ENCODE results near the gene PHF21A. TPM values are rescaled to one million over a fixed set of nuclear protein-coding genes. Genes with fewer than 3 reads are reported as not detected.

The PHF21A gene
- total RNA-seq, 2 donors from 2014 or later = 27.6 to 35.5 TPM

DNA sequence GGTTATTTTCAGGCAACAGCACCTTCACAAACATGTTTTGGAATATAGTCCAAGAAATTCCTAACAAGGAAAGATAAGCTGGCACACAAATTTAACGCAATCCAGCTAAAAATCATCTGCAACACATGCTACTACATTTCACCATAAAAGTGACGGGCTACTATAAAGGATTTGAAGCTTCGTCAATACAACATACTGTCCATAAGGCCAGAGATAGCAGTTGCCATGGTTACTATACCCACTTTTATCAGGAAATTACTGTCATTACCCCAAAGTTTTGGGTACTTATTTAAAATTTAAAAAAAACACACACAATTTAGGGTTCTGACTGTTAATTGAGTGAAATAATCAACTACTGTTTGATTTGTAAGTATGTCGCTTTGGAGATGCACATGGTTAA, 6.9 kb downstream of the PHF21A start:
- DNase-seq (ENCODE audit: low spot score) = no peak
- H3K27ac ChIP-seq = no peak overlapping the region
- no peaks in the 10 kb centered on the region for H3K9me3 ChIP-seq
- H3K4me1 ChIP-seq = peaks cover 0 to 70% of the 10 kb centered on the region in 2 donors
- no peaks in the 10 kb centered on the region for H3K27me3 ChIP-seq
- H3K36me3 ChIP-seq = no peaks in the 10 kb centered on the region
- no peak overlapping the region for H3K4me3 ChIP-seq
- TF ChIP-seq, protein P1, sequence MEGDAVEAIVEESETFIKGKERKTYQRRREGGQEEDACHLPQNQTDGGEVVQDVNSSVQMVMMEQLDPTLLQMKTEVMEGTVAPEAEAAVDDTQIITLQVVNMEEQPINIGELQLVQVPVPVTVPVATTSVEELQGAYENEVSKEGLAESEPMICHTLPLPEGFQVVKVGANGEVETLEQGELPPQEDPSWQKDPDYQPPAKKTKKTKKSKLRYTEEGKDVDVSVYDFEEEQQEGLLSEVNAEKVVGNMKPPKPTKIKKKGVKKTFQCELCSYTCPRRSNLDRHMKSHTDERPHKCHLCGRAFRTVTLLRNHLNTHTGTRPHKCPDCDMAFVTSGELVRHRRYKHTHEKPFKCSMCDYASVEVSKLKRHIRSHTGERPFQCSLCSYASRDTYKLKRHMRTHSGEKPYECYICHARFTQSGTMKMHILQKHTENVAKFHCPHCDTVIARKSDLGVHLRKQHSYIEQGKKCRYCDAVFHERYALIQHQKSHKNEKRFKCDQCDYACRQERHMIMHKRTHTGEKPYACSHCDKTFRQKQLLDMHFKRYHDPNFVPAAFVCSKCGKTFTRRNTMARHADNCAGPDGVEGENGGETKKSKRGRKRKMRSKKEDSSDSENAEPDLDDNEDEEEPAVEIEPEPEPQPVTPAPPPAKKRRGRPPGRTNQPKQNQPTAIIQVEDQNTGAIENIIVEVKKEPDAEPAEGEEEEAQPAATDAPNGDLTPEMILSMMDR (IDR thresholded peaks at IDR 0.05) = no peak

DNA sequence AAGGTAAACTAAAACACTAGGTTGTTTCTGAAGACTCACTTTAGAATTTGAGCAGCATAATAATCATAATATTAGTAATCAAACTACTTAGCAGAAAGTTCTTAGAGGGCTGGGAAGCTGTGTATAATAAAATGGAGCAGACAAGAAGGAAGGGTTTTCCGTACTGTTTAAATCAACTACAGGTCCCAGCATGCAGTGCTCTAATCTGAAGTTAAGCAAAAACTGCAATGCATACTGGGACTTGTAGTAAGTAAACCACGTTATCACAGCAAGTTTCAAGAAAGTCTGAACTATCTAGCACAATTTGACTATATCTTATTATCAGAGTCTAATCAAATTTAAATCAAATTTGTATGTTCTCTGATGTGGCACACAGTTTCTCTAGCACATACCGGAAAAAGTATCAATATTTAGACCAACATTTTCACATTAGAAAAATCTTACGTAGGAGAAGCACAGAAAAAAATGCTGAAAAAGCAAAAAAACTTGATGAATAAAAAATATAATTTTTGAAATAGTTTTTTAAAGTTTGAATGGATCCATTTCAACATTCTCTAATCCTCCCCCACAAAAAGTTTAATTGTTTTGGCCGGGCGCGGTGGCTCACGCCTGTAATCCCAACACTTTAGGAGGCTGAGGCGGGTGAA, 8.2 kb downstream of the PHF21A start:
- Histone ChIP-seq H3K4me3 (no peak overlapping the region), H3K4me1 (peaks cover 0 to 62% of the 10 kb centered on the region in 2 donors), H3K36me3 (no peaks in the 10 kb centered on the region), H3K27ac (no peak overlapping the region), H3K27me3 (no peaks in the 10 kb centered on the region), H3K9me3 (no peaks in the 10 kb centered on the region)
- no peak for DNase-seq (ENCODE audit: low spot score)
- TF ChIP-seq, protein P1 (IDR thresholded peaks at IDR 0.05) = no peak

DNA sequence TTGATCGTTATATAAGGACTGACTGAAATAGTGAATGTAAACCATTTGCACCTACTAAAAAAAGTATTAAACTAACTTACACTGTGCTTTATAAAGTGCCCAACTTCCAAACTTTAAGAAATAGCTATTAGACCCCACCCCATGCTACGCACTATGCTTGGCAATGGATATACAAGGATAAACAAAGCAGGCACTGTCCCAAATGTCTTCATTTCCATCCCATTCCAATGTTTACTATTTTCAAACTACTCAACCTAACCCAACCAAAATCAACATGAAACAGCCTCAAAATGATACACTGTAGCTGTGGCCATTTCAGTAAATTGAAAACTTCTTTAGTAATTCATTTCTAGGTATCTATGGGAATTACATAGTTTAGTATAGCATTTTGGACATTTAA, 12.5 kb downstream of the PHF21A start:
- Histone ChIP-seq H3K27me3 (no peaks in the 10 kb centered on the region), H3K9me3 (no peaks in the 10 kb centered on the region), H3K4me3 (no peak overlapping the region), H3K4me1 (peaks cover 0 to 59% of the 10 kb centered on the region in 2 donors), H3K36me3 (no peaks in the 10 kb centered on the region), H3K27ac (no peak overlapping the region)
- DNase-seq (ENCODE audit: low spot score) = no peak
- TF ChIP-seq, protein P1 (IDR thresholded peaks at IDR 0.05) = no peak

DNA sequence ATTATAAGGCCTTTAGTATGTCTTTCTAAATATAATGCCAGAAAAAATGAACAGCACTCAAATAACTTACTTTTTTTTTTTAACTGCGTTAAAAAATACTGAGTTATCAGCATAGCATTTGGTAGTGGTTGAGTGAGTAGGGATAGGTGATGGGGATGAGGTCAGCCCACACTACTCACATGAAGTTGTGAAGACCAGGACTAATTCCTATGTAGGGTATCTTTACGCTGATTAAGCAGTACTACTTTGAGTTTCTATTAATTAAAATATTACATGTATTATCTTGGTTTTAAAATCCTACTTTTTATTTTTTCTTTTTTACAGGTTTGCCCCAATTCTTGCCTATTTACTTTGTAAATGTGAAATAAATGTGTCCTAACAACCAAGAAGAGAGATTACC, 13.5 kb downstream of the PHF21A start:
- no peak for DNase-seq (ENCODE audit: low spot score)
- TF ChIP-seq, protein P1 (IDR thresholded peaks at IDR 0.05) = no peak
- H3K9me3 ChIP-seq = no peaks in the 10 kb centered on the region
- H3K4me1 ChIP-seq = peaks cover 0 to 54% of the 10 kb centered on the region in 2 donors
- H3K36me3 ChIP-seq = no peaks in the 10 kb centered on the region
- H3K4me3 ChIP-seq = no peak overlapping the region
- no peak overlapping the region for H3K27ac ChIP-seq
- no peaks in the 10 kb centered on the region for H3K27me3 ChIP-seq

DNA sequence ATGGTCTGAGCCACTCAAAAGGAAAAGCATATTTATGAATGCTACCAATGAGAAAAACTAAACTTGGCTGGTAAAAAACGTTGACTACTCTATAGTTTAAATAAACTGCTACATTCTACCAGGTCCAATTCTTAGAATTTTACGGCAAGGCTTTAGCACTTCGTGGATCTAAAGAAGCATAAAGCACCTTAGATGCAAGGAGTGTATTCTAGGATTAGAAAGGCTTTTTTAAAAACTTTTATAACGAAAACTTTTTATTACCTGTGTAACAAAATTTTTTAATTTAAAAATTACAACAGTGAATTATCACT, 13.9 kb downstream of the PHF21A start:
- Histone ChIP-seq H3K4me1 (peaks cover 0 to 50% of the 10 kb centered on the region in 2 donors), H3K36me3 (no peaks in the 10 kb centered on the region), H3K27ac (no peak overlapping the region), H3K4me3 (no peak overlapping the region), H3K27me3 (no peaks in the 10 kb centered on the region), H3K9me3 (no peaks in the 10 kb centered on the region)
- DNase-seq (ENCODE audit: low spot score) = no peak
- TF ChIP-seq, protein P1 (IDR thresholded peaks at IDR 0.05) = no peak

Data from right atrium auricular region (tissue), 2 donors.